Measurements from ENCODE around the gene DCPS.

GRCh38 chr11:126282361-126282735, 21.5 kb upstream of the DCPS start:
- TF ChIP-seq EZH2 (IDR thresholded peaks at IDR 0.05) = no peak
- TF ChIP-seq, protein P1, sequence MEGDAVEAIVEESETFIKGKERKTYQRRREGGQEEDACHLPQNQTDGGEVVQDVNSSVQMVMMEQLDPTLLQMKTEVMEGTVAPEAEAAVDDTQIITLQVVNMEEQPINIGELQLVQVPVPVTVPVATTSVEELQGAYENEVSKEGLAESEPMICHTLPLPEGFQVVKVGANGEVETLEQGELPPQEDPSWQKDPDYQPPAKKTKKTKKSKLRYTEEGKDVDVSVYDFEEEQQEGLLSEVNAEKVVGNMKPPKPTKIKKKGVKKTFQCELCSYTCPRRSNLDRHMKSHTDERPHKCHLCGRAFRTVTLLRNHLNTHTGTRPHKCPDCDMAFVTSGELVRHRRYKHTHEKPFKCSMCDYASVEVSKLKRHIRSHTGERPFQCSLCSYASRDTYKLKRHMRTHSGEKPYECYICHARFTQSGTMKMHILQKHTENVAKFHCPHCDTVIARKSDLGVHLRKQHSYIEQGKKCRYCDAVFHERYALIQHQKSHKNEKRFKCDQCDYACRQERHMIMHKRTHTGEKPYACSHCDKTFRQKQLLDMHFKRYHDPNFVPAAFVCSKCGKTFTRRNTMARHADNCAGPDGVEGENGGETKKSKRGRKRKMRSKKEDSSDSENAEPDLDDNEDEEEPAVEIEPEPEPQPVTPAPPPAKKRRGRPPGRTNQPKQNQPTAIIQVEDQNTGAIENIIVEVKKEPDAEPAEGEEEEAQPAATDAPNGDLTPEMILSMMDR (IDR thresholded peaks at IDR 0.05) = no peak
- no peak for TF ChIP-seq EZH2phosphoT487 (IDR thresholded peaks at IDR 0.05)
